Effector memory CD8-positive, alpha-beta T cell (primary cell): ENCODE measurements around the gene SMIM32.
A peak's percentile ranks its signal among the peaks of the same experiment; 100 is the strongest.

Experiments
- ATAC-seq: fragments of 150-1000 bp; cut with Tn5 transposase; replicated peaks from 2 replicates; pipeline ENCODE4 v1.10.0; 2021; ENCODE audit warnings: mild to moderate bottlenecking, moderate library complexity
- DNase-seq, 3 experiments: peaks; one replicate each; pipeline ENCODE4 v3.0.0; 2021
- H3K27ac Mint-ChIP-seq, 2 donors: one replicate each; pipeline ENCODE4 v1.8.0; 2022; ENCODE audit warnings: mild to moderate bottlenecking in 2 of 2, mixed read lengths in 2 of 2, moderate library complexity in 2 of 2
- H3K27me3 Mint-ChIP-seq, 2 donors: one replicate each; pipeline ENCODE4 v1.8.0; 2022; ENCODE audit warnings: mixed read lengths in 2 of 2
- H3K36me3 Mint-ChIP-seq: one replicate; pipeline ENCODE4 v1.8.0; 2022; ENCODE audit warnings: mild to moderate bottlenecking, moderate library complexity, mixed read lengths; ENCODE audit not compliant: insufficient read depth
- H3K4me1 Mint-ChIP-seq, 2 donors: one replicate each; pipeline ENCODE4 v1.8.0; 2022; ENCODE audit warnings: low read depth in 2 of 2, mixed read lengths in 2 of 2
- H3K4me3 Mint-ChIP-seq, 2 donors: one replicate each; pipeline ENCODE4 v1.8.0; 2022; ENCODE audit warnings: mild to moderate bottlenecking in 2 of 2, mixed read lengths in 2 of 2, moderate library complexity in 2 of 2
- H3K9me3 Mint-ChIP-seq, 2 donors: one replicate each; pipeline ENCODE4 v1.8.0; 2022; ENCODE audit warnings: mixed read lengths in 2 of 2

SMIM32 gene

GRCh38 chr5:136216230-136216629 is 23.3 kb upstream of the SMIM32 start:
- H3K36me3 Mint-ChIP-seq = no peaks in the 10 kb centered on the region
- ATAC-seq = no peak
- no peak overlapping the region for H3K4me3 Mint-ChIP-seq

GRCh38 chr5:136215812-136216211 is 22.9 kb upstream of the SMIM32 start:
- no peak for DNase-seq
- Mint-ChIP-seq H3K4me1 (peaks cover 0 to 2% of the 10 kb centered on the region in 2 donors), H3K4me3 (no peak overlapping the region), H3K27ac (no peak overlapping the region), H3K27me3 (peaks cover 37 to 65% of the 10 kb centered on the region in 2 donors), H3K9me3 (peaks cover 0 to 4% of the 10 kb centered on the region in 2 donors), H3K36me3 (no peaks in the 10 kb centered on the region)
- ATAC-seq = no peak

More at GRCh38 chr5:136216230-136216629, 23.3 kb upstream of the SMIM32 start:
- Mint-ChIP-seq H3K9me3 (peaks cover 3 to 4% of the 10 kb centered on the region in 2 donors), H3K27ac (no peak overlapping the region), H3K27me3 (peaks cover 36 to 65% of the 10 kb centered on the region in 2 donors), H3K4me1 (peaks cover 0 to 2% of the 10 kb centered on the region in 2 donors)
- DNase-seq = no peak

DNA sequence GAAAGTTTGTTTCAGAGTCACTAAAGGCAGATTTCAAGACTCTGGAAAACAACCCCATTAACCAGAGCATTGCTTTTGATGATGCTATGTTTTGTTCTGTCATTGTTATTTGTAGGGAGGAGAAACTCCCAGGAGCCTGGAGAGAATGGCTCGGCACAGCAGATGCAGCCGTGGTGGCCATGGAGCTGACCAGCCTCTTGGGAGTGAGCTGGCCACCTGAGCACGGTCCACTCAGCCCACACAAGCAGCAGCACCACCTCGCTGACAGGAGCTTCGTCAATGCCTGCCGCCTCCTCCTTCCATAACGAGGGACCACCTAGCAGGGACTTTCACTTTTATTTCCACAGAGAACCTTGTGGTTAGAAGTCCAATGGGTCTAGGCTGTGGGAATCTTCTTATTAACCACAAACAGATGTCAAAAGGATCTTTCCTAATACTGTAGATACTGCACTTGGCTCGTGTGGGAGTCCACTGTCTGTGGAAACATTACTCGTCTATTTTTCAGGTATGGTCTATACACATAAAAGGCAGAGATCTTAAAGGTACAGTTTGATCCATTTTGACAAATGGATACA is 21.0 kb upstream of the SMIM32 start:
- Mint-ChIP-seq H3K36me3 (no peaks in the 10 kb centered on the region), H3K4me3 (no peak overlapping the region), H3K27ac (no peak overlapping the region), H3K27me3 (peaks cover 47 to 83% of the 10 kb centered on the region in 2 donors), H3K4me1 (peaks cover 0 to 2% of the 10 kb centered on the region in 2 donors), H3K9me3 (no peaks in the 10 kb centered on the region)
- DNase-seq (no peak), ATAC-seq (no peak)

DNA sequence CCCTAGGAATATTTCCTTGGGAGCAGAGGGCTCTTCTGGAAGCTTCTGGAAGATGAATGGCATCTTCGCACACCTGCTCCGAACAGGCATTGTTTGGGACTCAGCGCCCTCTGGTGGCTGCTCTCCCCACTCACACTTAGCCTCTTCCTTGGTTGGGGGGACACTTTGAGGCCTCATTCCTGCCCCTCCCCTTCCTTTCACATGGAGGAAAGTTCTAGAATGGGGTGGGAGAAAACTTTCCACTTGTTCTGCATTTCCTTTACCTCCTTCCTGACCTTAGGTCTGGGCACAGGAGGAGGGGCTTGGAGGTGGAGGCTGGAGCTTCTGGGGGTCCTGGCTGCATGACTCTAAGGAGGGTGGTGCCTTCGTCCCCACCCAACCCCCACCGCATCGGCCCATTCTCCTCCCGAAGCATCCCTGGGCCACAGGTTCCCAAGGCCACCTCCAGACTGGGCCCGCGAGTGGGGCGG is 19.3 kb upstream of the SMIM32 start:
- Mint-ChIP-seq H3K9me3 (no peaks in the 10 kb centered on the region), H3K27ac (no peak overlapping the region), H3K4me1 (peaks cover 0 to 2% of the 10 kb centered on the region in 2 donors), H3K4me3 (no peak overlapping the region), H3K27me3 (peaks cover 59 to 99% of the 10 kb centered on the region in 2 donors), H3K36me3 (no peaks in the 10 kb centered on the region)
- ATAC-seq (no peak), DNase-seq (peak; percentile 16 to 38 (median 26))

DNA sequence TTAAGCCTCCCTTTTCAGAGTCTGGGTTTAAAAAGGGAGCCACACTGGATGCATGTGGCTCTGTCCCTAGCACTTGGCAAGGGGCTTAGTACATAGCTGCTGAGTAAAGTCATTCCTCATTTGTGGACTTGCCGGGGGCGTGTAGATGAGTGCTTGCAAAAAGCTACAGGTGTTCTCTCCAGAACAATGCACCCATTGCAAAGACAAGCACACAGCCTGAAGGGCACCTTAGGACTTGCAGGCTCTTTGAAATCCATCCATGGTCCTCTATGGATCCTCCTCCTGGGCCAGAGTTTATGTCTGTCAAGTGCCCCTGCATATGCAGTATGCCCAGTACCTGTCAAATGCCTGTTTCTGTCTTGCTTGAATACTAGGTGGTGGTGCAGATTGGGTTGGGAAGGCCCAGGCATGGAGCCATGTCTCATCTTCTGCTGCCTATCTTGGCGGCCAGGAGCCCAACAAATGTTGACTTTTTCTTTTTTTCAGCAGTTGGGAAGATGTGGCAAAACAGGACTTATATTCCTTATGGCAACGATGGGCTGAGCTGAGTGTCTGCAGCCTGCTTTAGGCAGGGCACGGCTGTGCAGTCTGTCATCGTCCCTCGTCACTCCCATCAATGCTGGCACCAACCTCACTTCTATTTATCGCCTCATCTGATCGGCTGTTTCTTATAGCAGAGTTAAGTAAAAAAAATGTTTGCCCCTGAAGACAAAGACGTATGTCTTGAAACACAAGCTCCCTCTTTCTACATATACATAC is 18.5 kb upstream of the SMIM32 start:
- H3K27ac Mint-ChIP-seq = no peak overlapping the region
- DNase-seq = no peak
- ATAC-seq = no peak
- no peak overlapping the region for H3K4me3 Mint-ChIP-seq
- no peaks in the 10 kb centered on the region for H3K36me3 Mint-ChIP-seq
- no peaks in the 10 kb centered on the region for H3K9me3 Mint-ChIP-seq
- peaks cover 0 to 2% of the 10 kb centered on the region in 2 donors for H3K4me1 Mint-ChIP-seq
- H3K27me3 Mint-ChIP-seq = peaks cover 59 to 97% of the 10 kb centered on the region in 2 donors

- Mint-ChIP-seq H3K27ac (no peak overlapping the region), H3K9me3 (no peaks in the 10 kb centered on the region), H3K36me3 (no peaks in the 10 kb centered on the region), H3K4me1 (peaks cover 0 to 2% of the 10 kb centered on the region in 2 donors), H3K27me3 (peaks cover 48 to 90% of the 10 kb centered on the region in 2 donors), H3K4me3 (no peak overlapping the region)
- DNase-seq (no peak), ATAC-seq (no peak)
Observed at GRCh38 chr5:136210259-136210658, 17.3 kb upstream of the SMIM32 start.

- Mint-ChIP-seq H3K27ac (no peak overlapping the region), H3K4me3 (no peak overlapping the region), H3K4me1 (peaks cover 0 to 2% of the 10 kb centered on the region in 2 donors), H3K9me3 (no peaks in the 10 kb centered on the region), H3K36me3 (no peaks in the 10 kb centered on the region), H3K27me3 (peaks cover 43 to 83% of the 10 kb centered on the region in 2 donors)
- ATAC-seq = no peak
- no peak for DNase-seq
Observed at GRCh38 chr5:136209346-136209910, 16.5 kb upstream of the SMIM32 start.

DNA sequence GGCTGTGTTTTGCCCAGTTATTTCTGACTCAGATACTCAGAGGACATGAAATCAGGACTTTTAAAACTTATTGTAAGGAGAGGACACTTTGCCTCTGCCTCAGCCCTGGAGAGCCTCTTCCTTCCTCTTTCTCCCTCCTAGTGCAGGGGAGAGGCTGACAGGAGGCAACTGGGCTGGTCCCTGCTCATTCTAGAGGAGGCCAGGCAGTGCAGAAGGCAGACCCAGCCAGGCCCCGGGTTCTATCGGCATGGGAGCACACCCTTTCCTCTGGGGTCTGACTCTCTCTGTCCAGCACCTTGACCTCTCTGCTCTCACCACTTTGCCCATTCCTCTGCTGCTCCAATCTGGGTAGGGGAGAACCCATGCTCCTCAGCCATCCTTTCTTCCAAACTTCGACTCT is 16.0 kb upstream of the SMIM32 start:
- Mint-ChIP-seq H3K4me1 (peaks cover 0 to 2% of the 10 kb centered on the region in 2 donors), H3K27ac (no peak overlapping the region), H3K27me3 (peaks cover 43 to 83% of the 10 kb centered on the region in 2 donors), H3K36me3 (no peaks in the 10 kb centered on the region), H3K9me3 (no peaks in the 10 kb centered on the region), H3K4me3 (no peak overlapping the region)
- ATAC-seq (no peak), DNase-seq (no peak)

- Mint-ChIP-seq H3K9me3 (no peaks in the 10 kb centered on the region), H3K4me1 (peaks cover 0 to 5% of the 10 kb centered on the region in 2 donors), H3K4me3 (no peak overlapping the region), H3K27ac (no peak overlapping the region), H3K36me3 (no peaks in the 10 kb centered on the region), H3K27me3 (peaks cover 39 to 84% of the 10 kb centered on the region in 2 donors)
- DNase-seq = no peak
- no peak for ATAC-seq
Observed at GRCh38 chr5:136207631-136208030, 14.7 kb upstream of the SMIM32 start.

GRCh38 chr5:136206361-136206760 is 13.4 kb upstream of the SMIM32 start:
- ATAC-seq (no peak), DNase-seq (no peak)
- H3K4me3 Mint-ChIP-seq = no peak overlapping the region
- no peaks in the 10 kb centered on the region for H3K9me3 Mint-ChIP-seq
- H3K27ac Mint-ChIP-seq = no peak overlapping the region
- peaks cover 31 to 84% of the 10 kb centered on the region in 2 donors for H3K27me3 Mint-ChIP-seq
- peaks cover 0 to 2% of the 10 kb centered on the region in 2 donors for H3K4me1 Mint-ChIP-seq
- no peaks in the 10 kb centered on the region for H3K36me3 Mint-ChIP-seq

DNA sequence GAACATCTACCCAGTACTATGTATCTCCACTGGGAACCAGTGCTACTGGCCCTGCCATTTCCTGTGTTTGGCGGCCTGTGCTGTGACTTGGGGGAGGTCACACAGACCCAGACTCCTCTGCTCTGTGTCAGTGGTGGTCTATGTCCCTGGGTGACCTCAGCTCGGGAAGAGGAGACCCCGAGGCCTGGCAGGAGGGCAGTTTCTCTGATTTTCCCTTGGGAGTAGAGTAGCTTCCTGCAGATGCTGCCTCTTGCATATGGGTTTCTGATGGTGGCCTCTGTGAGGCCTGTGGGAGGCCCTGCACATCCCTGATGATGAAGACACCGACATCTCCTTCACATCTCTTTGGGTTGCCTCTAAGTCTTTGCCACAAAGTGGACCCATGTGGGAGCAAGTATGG is 13.0 kb upstream of the SMIM32 start:
- Mint-ChIP-seq H3K36me3 (no peaks in the 10 kb centered on the region), H3K27ac (no peak overlapping the region), H3K27me3 (peaks cover 28 to 84% of the 10 kb centered on the region in 2 donors), H3K4me3 (no peak overlapping the region), H3K4me1 (peaks cover 0 to 2% of the 10 kb centered on the region in 2 donors), H3K9me3 (no peaks in the 10 kb centered on the region)
- ATAC-seq (no peak), DNase-seq (no peak)

DNA sequence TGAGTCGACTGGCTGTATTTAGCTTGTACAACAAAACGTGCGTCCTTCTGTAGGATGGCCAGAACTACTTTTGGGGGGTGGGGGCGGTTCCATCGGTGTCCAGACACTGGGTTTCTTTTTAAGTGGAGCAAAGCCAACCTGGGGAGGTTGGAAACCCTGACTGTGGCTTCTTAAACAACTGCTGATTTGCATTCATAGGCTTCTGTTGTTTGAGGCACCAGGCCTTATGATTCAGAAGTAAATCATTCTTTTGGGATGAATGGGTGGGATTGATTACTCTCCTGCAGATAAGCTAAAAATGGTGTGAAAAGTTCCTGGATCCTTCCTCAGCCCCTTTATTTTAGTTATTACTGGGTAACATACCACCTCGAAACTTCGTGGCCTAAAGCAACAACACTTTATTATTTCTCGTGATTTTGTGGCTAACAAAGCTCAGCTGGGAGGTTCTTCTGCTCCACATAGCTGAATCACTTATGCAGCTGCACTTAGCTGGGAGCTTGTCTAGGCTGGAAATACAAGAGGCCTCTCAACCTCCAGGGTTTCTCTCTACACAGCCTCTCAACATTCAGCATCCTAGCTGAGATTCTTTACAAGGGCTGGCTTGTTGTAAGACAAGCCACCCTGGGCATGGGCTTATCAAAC is 12.2 kb upstream of the SMIM32 start:
- ATAC-seq (no peak), DNase-seq (no peak)
- no peaks in the 10 kb centered on the region for H3K36me3 Mint-ChIP-seq
- peaks cover 0 to 2% of the 10 kb centered on the region in 2 donors for H3K4me1 Mint-ChIP-seq
- no peak overlapping the region for H3K27ac Mint-ChIP-seq
- peaks cover 24 to 84% of the 10 kb centered on the region in 2 donors for H3K27me3 Mint-ChIP-seq
- H3K4me3 Mint-ChIP-seq = no peak overlapping the region
- no peaks in the 10 kb centered on the region for H3K9me3 Mint-ChIP-seq

- H3K4me1 Mint-ChIP-seq = peaks cover 0 to 2% of the 10 kb centered on the region in 2 donors
- peaks cover 2% of the 10 kb centered on the region for H3K36me3 Mint-ChIP-seq
- no peak for ATAC-seq
- peaks cover 11 to 84% of the 10 kb centered on the region in 2 donors for H3K27me3 Mint-ChIP-seq
- H3K9me3 Mint-ChIP-seq = no peaks in the 10 kb centered on the region
- DNase-seq = no peak
- no peak overlapping the region for H3K4me3 Mint-ChIP-seq
- H3K27ac Mint-ChIP-seq = no peak overlapping the region
Observed at GRCh38 chr5:136203303-136203922, 10.5 kb upstream of the SMIM32 start.
